GM19463 (cell line): ENCODE results near the gene DSCAM.
"Not testable (repeated sequence)": the region's sequence is repeated elsewhere in the genome, so short reads cannot be mapped to it uniquely, and the experiment has no call there.

ENCODE experiments used
- ATAC-seq: cut with Tn5 transposase; IDR thresholded peaks from one replicate; pipeline ENCODE4 v1.9.1; 2021; ENCODE audit warnings: mild to moderate bottlenecking, moderate library complexity; ENCODE audit not compliant: unreplicated experiment

The DSCAM gene

DNA sequence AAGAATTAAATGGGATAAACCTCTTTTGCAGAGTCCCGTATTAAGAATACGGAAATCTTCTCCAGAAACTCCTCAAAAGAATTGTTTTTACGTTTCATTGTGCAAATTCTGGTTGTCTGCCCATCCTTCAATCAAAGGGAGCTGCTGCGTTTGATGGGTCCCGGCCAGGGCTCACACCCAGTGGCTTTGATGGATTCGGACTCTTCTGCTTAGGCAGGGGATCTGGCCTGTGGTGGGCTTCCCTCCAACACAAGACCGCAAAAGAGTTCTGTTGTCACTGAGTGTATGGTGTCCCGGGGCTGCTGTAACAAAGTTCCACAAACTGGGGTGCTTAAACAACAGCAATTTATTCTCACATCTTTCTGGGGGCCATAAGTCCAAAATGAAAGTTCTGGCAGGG is 577.7 kb downstream of the DSCAM start:
- ATAC-seq: no peak

DNA sequence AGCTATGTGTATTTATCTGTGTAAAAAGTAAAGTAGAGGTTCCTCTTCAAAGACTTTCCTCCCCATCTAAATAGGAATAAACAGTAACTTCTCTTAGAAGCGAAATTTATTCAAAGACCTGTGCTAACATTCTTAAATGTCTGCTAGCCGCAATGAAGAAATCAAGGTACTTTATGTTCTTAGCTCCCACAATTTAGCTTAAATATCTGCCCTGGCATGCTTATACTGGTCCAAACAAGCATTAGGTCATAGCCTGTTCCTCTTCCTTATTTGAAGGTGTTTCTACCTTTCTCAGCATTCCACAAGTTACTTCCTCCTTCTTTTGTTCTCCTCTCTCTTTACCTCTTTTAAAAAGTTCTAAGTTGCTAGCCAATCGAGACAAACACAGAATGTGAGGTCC is 588.5 kb downstream of the DSCAM start:
- ATAC-seq: not testable (repeated sequence)

- ATAC-seq: no peak
These were observed 589.6 kb downstream of the DSCAM start for GRCh38 chr21:40257342-40257741.

GRCh38 chr21:40255518-40256444 is 591.2 kb downstream of the DSCAM start:
- ATAC-seq: no peak

DNA sequence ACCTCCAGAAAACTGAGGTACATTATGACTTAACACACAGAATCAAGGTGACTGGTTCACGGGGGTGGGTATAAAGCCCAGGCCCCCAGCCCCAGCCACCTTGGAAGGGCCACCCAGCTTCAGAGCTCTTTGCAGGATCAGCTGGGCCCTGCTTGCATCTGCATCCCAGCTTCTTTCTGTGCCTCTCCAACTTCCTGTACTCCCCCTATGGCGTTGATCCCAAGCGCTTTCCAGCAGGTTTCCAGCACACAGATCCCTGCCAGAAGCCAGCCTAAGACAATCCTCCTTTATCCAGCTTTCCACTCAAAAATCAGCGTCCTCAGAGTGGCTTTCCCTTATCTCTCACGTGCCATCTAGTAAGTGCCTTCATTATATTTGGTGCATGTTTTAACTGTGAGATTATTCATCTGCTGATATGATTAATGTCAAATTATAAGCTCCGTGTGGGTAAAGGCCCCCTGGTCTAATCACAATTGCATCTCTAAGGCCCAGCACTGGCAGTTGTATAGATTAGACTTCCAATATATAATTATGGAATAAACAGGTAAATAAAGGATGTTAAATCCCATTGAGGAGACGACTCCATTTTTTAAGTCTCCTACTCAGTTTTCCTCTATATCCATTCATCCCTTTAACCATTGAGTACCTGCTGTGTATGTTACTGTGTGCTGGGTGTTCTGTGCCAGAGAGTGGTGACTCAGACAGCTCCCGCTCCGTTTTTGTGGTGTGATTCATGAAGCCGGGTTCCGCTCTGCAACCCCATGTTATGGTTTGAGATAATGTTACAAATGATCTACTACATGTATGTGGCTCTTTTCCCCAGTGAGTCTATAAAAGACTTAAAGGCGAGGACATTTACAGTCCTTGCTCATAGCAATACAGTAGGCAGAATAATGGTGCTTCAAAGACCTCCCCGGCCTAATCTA is 592.2 kb downstream of the DSCAM start:
- ATAC-seq: no peak

GRCh38 chr21:40253112-40253511 is 593.8 kb downstream of the DSCAM start:
- ATAC-seq: no peak

GRCh38 chr21:40250514-40251294 is 596.3 kb downstream of the DSCAM start:
- ATAC-seq: no peak

DNA sequence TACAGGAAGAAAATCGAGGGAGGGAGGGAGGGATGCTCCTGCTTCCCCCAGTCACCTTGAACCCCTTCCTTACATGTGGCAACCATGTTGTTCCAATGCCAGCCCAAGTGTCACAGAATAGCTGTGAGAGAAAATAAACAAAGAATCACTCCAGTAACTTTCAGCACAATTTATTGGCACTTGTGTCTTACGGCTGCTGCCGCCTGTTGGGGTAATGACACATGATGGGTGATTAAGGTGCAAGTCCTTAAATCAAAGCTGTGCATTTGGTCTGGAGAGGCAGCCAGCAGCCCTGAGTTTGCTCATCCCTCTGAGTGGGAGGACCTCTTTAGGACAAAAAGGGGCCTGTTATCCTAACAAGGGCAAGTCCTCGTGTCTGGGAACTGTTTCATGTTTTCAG is 602.0 kb downstream of the DSCAM start:
- no peak for ATAC-seq

DNA sequence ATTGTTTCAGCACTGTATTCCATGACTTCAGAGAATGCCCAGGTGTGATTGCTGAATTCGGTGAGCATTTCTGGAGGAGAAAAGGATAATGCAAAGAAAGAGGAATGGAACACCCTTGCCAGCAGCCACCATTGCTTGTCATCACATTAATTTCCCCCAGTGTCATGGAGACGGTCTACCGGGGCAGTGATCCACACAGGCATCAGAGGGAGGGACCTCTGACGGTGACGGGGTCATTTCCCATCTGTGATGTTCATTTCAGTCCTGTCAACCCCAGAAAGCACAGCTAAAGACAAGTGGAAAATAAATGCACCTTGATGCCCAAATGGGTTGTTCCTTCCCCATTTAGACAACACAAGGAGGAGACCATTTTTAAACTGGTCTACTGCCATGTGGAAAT is 603.3 kb downstream of the DSCAM start:
- ATAC-seq: no peak

DNA sequence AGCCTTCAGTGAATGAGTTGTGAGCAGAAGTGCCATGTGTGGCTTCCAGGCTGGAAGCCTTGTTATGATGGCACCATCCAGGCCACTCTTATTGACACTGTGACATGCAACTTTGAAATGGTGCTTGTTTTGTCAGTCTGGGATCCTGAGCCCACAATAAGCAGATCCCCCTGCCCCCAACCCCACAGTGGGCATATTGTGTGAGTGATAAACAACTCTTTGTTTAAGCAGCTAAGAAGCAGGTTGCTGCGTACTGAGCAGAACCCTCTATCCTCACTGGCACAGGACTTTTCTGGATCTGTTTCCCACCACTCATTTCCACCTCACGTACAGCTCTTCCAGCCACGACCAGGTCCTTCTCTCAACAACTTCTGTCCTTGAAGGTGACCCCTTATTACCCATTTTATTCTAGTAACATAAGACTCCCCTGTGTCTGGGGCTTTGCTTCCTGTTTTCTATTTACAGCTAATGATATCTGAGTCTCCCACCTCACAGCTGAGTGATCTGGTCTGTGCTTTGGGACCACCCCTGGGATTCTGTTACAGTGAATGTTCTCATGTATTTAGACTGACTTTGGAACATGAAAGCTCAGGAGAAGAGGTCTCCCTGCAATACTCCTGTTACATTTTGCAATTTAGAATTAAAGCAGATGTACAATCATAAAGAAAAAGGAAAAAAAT is 604.2 kb downstream of the DSCAM start:
- ATAC-seq: no peak

DNA sequence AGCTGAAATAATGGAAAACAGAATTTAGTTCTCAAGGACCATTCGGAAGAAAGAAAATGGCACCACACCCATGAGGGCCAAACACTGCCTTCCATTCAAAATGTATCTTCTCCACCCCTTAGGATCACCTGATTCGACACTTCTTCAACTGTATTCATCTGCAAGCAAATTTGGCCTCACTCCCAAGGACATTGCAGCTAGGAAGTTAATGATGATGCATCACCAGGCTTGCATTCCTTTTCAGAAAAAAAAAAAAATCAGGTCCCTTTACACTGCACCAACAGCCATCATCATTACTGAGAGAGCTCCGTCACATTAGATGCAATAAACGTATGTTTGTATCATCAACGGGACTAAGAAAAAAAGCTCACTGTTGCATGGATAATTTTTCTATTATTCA is 611.4 kb downstream of the DSCAM start:
- ATAC-seq: no peak

DNA sequence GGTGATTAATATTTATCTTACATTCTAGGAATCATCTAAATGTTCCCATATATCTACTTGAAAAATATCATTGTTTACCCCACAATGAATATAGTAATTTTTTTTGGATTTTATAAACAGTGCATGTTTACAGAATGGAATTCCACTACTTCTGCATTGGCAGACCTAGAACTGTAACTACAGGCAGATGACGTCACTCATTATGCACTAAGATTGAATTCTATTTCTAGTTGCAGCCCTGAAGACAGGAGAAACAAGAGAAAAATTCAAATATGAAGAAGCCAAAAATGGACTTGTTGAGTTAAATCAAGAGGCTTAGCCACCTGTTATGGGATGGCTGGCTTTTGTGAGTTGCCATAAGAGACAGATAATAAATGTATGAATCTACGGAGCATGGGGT is 615.0 kb downstream of the DSCAM start:
- ATAC-seq: no peak

DNA sequence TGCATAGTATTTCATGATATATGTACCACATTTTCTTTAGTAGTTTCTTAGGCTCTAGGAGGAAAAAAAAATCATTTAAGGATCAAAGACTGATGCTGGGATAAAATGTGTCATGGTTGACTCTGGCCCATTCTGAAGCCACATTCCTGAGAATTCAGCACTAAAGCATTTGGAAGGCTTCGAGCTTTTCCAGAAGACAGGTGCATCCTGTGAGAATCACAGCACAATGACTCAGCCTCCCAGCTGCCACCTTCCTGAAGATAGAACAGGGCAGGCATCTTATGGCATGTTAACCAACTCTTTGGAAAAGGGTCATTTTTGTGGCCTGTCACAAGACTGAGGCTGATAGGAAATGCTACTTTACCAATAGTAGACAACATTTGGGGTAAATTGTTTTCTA is 619.9 kb downstream of the DSCAM start:
- ATAC-seq: no peak

DNA sequence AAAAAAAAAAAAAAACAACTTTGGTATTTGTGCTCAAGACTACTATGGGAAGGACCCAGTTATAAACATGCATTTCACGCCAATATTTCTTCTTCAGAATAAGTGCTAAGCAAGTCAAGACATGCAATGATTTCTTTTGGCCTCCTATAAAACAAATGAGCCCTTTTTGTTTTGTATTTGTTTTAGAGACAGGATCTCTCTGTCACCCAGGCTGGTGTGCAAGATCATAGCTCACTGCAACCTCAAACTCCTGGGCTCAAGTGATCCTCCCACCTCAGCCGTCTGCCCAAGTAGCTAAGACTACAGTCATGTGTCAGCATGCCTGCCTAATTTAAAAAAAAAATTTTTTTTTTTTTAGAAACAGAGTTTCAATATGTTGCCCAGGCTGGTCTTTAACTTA is 631.0 kb downstream of the DSCAM start:
- no peak for ATAC-seq

- ATAC-seq: no peak
These were observed 636.7 kb downstream of the DSCAM start for GRCh38 chr21:40210251-40210650.

GRCh38 chr21:40208948-40209345 is 638.0 kb downstream of the DSCAM start:
- no peak for ATAC-seq

DNA sequence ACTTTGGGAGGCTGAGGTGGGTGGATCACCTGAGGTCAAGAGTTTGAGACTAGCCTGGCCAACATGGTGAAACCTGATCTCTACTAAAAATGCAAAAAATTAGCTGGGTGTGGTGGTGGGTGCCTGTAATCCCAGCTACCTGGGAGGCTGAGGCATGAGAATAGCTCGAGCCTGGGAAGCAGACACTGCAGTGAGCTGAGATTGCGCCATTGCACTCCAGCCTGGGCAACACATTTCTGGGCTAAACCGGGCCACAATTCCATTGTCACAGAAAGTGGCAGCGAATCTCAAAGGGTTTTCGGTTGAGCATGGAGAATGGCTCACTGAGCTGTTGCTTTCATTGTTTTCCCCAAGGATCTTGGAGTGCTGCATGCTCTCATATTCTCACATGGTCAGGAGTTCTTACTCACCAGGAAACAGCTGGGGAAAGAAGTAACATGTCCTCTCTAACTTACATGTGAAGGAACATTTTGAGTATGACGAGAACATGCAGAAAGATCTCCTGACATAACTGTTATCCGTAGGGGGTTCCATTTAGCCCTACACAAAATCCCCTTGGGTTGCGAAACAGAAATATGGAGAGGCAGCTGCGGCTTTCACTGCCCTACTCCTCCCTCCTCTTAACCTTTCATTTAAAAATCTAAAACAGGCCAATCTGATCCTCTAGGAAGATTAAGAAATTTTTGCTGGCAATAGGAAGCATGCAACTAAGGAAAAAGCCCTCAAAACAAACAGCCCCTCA is 638.6 kb downstream of the DSCAM start:
- no peak for ATAC-seq

DNA sequence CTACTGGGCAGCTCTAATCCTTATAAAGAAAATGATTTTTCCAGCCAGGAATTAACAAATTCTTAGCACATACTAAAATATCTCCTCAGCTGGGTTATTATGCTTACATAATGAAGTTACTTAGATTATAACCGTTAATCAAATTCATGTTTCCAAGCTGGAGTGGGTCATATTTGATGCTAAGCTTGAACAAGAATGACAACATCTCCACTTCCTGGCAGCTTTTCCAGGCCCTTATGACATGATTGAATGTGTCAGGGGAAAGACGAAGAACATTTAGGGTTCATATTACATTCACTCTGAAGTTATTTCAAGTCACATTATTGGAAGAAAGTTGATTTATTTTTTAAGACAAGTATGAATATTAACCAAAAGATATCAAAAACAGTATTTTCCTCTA is 646.0 kb downstream of the DSCAM start:
- ATAC-seq: no peak

DNA sequence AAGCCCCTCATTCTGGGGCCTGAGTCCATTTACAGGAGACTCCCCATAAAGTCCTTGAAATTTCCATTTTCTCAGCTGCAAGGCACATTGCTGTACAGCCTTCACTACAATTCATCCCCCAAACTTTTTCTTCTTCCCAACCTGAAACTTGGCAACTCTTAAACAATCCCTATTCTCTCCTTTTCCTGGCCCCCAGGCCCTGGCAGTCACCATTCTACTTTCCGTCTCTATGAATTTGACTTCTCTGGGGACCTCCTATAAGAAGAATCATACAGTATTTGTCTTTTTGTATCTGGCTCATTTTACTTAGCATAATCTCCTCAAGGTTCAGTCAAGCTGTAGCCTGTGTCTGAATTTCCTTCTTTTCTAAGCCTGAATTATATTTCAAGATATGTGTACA is 646.8 kb downstream of the DSCAM start:
- ATAC-seq: no peak
